Measurements from ENCODE around the gene FGF14. TPM values are rescaled to one million over a fixed set of nuclear protein-coding genes. Genes with fewer than 3 reads are reported as not detected.

Gene FGF14
- polyA plus RNA-seq, 1 of the 3 experiments (the other 2 are of a cell fraction), result 0.20 TPM

DNA sequence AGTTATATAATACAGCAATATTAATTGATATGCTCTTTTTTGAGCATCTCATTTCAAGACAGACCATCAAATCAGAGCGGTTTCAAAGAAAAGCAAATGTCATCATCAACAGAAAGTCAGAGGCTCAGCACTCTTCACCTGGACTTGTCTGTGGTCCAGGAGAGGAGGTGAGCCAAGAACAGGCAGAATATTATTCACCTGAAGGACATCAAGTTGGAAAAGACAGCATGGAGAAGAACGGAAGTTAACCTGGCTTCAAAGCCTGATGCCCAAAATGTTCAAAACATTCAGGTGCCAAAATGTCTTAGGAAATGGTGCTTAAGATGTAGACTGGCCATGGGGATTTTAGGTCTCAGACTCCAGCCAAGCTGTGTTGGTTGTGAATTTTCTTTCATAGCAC lies 40.7 kb downstream of the FGF14 start (continued):
- TF ChIP-seq, protein P1, sequence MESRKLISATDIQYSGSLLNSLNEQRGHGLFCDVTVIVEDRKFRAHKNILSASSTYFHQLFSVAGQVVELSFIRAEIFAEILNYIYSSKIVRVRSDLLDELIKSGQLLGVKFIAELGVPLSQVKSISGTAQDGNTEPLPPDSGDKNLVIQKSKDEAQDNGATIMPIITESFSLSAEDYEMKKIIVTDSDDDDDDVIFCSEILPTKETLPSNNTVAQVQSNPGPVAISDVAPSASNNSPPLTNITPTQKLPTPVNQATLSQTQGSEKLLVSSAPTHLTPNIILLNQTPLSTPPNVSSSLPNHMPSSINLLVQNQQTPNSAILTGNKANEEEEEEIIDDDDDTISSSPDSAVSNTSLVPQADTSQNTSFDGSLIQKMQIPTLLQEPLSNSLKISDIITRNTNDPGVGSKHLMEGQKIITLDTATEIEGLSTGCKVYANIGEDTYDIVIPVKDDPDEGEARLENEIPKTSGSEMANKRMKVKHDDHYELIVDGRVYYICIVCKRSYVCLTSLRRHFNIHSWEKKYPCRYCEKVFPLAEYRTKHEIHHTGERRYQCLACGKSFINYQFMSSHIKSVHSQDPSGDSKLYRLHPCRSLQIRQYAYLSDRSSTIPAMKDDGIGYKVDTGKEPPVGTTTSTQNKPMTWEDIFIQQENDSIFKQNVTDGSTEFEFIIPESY (IDR thresholded peaks at IDR 0.05; ENCODE audit: borderline replicate concordance, low read depth), result no peak
- TF ChIP-seq, protein P2, sequence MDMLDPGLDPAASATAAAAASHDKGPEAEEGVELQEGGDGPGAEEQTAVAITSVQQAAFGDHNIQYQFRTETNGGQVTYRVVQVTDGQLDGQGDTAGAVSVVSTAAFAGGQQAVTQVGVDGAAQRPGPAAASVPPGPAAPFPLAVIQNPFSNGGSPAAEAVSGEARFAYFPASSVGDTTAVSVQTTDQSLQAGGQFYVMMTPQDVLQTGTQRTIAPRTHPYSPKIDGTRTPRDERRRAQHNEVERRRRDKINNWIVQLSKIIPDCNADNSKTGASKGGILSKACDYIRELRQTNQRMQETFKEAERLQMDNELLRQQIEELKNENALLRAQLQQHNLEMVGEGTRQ (IDR thresholded peaks at IDR 0.05; ENCODE audit: borderline replicate concordance, low read depth, low read length), result no peak
- TF ChIP-seq FOSL2 (IDR thresholded peaks at IDR 0.05; ENCODE audit: borderline replicate concordance, low read depth) (no peak), RXRA (IDR thresholded peaks at IDR 0.05; ENCODE audit: borderline replicate concordance, low read depth) (no peak), EZH2phosphoT487 (IDR thresholded peaks at IDR 0.05; ENCODE audit: borderline replicate concordance, low read depth) (no peak), CHD2 (IDR thresholded peaks at IDR 0.05; ENCODE audit: low read length, partially characterized antibody) (no peak)

DNA sequence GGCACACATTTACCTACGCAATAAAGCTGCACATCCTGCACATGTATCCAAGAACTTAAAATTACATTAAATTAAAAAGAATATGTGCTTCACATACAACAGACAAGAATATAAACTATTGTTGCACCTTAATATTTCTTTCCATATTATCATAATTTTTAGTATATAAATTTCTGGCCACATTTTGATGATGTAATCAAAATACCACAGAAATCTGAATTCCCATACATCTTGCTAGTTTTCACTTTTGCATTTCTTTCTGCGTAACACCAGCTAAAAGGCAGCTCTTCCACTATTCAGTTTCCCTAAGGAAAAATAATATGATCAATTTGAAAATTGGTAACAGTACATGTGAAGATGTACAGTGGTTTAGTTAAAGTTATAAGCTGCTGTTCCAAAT lies 42.6 kb downstream of the FGF14 start:
- H3K27me3 ChIP-seq (ENCODE audit: insufficient read depth), result no peaks in the 10 kb centered on the region
- H3F3A ChIP-seq (replicated peaks; ENCODE audit: insufficient read depth), result no peaks in the 10 kb centered on the region
- DNase-seq, result no peak
- H3K27ac ChIP-seq (ENCODE audit: low read depth in 2 of 2, low read length in 1 of 2), result no peak overlapping the region
- H3K9ac ChIP-seq, result no peak overlapping the region
- no peaks in the 10 kb centered on the region for H4K20me1 ChIP-seq (ENCODE audit: insufficient read depth)
- POLR2A ChIA-PET, result no interaction called here
- no peaks in the 10 kb centered on the region for H3K9me2 ChIP-seq
- TF ChIP-seq ELF1 (IDR thresholded peaks at IDR 0.05), result no peak
- TF ChIP-seq, protein P3, sequence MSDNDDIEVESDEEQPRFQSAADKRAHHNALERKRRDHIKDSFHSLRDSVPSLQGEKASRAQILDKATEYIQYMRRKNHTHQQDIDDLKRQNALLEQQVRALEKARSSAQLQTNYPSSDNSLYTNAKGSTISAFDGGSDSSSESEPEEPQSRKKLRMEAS (IDR thresholded peaks at IDR 0.05; ENCODE audit: low read depth), result no peak
- TF ChIP-seq, protein P1 (IDR thresholded peaks at IDR 0.05; ENCODE audit: borderline replicate concordance, low read depth), result no peak
- no peak for TF ChIP-seq RCOR1 (IDR thresholded peaks at IDR 0.05; ENCODE audit: low read length)
- no peak overlapping the region for H3K4me2 ChIP-seq
- no peak overlapping the region for H3K4me3 ChIP-seq (ENCODE audit: low read depth in 2 of 2, low read length in 1 of 2)
- no peaks in the 10 kb centered on the region for H3K9me3 ChIP-seq
- peaks cover 0 to 14% of the 10 kb centered on the region in 2 experiments; a peak in 2 of 4 replicates for H3K4me1 ChIP-seq (ENCODE audit: control insufficient read depth in 1 of 2, insufficient read depth in 2 of 2, low read depth in 1 of 2, low read length in 1 of 2)
- H2AFZ ChIP-seq (ENCODE audit: low read depth), result no peak overlapping the region
- CTCF ChIA-PET, result interaction anchor here (1.1 to 1.6 kb wide), 4 partner anchors 10 to 162 kb away, joined by 3 to 7 read pairs (median 3); no protein-coding TSS in a partner anchor
- WGBS (ENCODE audit: low lambda C conversion rate), result 94% methylated on average over 2 of the region's 2 CpGs
- no peaks in the 10 kb centered on the region for H3K79me2 ChIP-seq (ENCODE audit: insufficient read depth)
- peaks cover 0 to 8% of the 10 kb centered on the region in 2 experiments for H3K36me3 ChIP-seq (replicated peaks in 1 of 2; ENCODE audit: control insufficient read depth in 1 of 2, insufficient read depth in 2 of 2, low read length in 1 of 2)

Data from SK-N-SH (cell line).